COLO668 (cell line): ENCODE measurements around the gene ZFP3.
"Not testable (repeated sequence)": the region's sequence is repeated elsewhere in the genome, so short reads cannot be mapped to it uniquely, and the experiment has no call there.

Experiments
- DNase-seq: peaks from one replicate; lab custom pipeline; 2025; ENCODE audit not compliant: unreplicated experiment; lab: John Stamatoyannopoulos, UW

The ZFP3 gene

GRCh38 chr17:5137511-5138197, 59.4 kb downstream of the ZFP3 start:
- not testable (repeated sequence) for DNase-seq

GRCh38 chr17:5138198-5138544, 59.9 kb downstream of the ZFP3 start:
- not testable (repeated sequence) for DNase-seq

- no peak for DNase-seq
Measured at GRCh38 chr17:5138616-5139457, 60.6 kb downstream of the ZFP3 start.

GRCh38 chr17:5139458-5139732, 61.1 kb downstream of the ZFP3 start:
- no peak for DNase-seq

- DNase-seq: not testable (repeated sequence)
Measured at GRCh38 chr17:5142877-5143276, 64.6 kb downstream of the ZFP3 start.
